B cell (primary cell): ENCODE measurements around the gene CDYL.

Experiments
- CTCF ChIP-seq: fragments of 200-600 bp; IDR thresholded peaks from one replicate; pipeline ENCODE4 v1.8.0; 2022; ENCODE audit warnings: antibody characterized with exemption, mild to moderate bottlenecking
- EZH2 ChIP-seq: IDR thresholded peaks from 2 replicates; pipeline ENCODE4 v1.6.1; 2012; ENCODE audit warnings: borderline replicate concordance, low read depth, mild to moderate bottlenecking, moderate library complexity, low read length; ENCODE audit not compliant: insufficient read depth, poor library complexity, severe bottlenecking

DNA sequence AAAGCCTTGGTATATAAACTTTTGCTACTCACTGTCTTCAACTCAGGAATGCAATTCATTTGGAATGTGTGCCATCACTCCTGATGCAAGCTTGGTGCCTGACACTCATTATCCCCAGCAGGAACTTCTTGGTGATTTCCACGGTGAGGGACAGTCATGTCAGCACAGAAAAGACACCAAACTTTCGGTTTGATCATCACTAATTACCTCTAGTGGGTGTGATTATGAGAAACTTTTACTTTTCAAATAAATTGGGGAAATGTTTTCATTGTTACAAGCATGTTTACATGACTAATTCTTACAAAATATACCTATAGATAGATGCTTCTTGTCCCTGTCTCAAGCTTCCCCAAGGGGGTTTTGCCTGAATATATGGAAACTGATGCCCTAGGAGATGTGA is 186.7 kb downstream of the CDYL start:
- TF ChIP-seq EZH2 (no peak), CTCF (no peak)
